ENCODE data around the gene SCN9A.

Gene SCN9A

GRCh38 chr2:166163775-166164174 lies 212.0 kb downstream of the SCN9A start:
- DNase-seq: no peak

DNA sequence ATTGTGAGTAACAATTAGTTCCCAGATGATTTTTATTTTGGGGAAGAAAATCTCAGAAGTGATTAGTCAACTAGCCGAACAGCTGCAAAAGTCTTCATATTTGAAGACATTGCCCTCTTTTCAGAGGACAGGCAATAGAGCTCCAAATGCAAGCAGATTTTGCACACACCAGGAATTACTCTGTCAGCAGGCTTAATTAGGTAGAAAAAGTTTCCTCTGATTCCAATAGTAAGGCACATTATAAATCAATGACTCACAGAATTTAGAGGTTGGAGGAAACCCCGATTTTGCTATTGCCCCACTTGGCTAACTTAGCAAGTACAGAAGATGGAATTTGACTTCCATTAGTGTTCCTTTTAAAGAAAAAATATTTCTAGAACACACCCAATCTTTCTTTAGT lies 217.2 kb downstream of the SCN9A start:
- DNase-seq: no peak

DNA sequence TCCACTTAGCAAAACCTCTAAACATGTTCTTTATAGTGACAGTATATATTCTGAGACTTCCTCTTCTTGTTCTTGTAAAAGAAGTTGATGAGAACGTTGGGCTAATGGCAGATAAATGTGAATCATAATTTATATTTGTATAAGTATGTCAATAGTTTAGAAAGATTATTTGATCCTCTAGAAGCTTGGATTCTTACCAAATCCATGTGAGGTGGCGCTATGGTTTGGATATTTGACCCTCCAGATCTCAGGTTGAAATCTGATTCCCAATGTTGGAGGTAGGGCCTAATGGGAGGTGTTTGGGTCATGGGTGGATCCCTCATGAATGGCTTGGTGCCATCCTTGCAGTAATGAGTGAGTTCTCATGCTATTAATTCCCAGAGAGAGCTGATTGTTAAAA lies 218.2 kb downstream of the SCN9A start:
- DNase-seq: no peak

DNA sequence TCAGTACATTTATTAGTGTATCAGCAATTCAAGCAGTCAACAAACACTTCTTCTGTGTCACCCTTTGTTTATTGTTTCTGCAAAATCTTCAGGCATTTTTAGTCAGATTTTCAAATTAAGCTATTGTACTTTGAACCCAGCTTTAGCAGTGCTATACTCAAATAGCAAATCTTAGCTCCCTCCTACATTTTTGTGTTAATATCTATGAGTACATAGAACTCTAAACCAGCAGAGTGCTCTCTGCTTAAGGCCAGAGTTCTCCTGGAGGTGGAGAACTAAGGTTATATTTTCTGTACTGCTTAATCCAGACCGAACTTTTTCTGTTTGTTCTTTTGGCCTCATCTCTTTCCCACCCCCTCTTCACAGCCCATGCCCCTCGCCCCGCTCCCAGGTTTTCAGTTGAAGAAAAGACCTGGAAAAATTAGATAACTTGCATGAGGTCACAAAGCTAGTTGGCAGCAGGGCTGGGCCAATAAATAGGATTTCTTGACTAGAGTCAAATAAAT lies 218.7 kb downstream of the SCN9A start:
- DNase-seq: no peak

DNA sequence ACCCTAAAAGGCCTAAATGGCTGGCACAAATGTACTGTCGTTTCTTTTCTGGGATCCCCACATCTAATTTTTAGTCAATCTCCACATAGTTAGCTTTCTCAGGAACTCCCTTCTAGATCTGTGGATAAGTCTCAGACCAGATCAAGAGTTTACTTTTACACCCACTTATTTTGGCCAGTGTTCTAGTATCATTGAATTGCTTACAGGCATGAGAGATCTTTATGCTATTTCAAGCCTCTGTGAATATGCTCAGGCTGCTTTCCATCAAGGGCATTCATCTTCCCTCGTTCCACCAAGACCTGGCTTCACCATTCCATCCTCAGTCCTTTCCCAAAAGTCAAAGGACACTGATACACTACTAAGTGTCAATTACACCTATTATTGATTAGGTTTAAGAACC lies 220.2 kb downstream of the SCN9A start:
- DNase-seq: no peak

DNA sequence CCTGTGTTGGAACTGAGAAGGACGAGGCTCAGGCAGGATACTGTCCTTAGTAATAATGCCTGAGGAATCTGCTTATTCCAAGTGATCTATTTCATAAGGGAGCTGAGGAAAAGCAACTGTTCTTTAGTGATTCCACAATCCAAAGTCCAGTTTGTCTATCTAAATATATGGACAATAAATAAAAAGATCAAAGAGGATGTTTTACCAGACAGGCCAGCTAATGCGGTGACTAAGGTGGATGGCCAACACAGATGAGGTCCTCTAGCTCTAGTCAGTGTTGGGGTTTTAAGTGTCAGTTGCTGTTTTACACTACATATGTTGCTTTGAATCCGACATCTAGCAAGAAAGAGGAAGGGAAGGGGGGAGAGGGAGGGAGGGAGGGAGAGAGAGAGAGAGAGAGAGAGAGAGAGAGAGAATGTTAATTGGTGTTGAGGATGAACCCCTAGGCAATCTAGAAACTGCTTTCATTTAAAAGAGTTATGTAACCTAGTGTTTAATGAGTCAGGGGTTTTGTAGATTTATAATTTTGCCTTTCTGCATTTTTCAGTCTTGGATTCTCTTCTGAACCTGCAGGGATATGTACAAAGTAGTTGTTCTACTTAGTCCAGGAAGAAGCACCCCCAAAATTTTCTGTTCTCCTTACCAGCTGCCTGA lies 220.9 kb downstream of the SCN9A start:
- DNase-seq: no peak

GRCh38 chr2:166152064-166152463 lies 223.7 kb downstream of the SCN9A start:
- DNase-seq: no peak

- DNase-seq: no peak
These were observed 227.0 kb downstream of the SCN9A start for GRCh38 chr2:166148500-166149400.

- DNase-seq: no peak
These were observed 227.9 kb downstream of the SCN9A start for GRCh38 chr2:166147883-166148282.

Measured in stimulated activated CD4-positive, alpha-beta T cell treated with anti-CD3 and anti-CD28 coated beads, Interleukin-4, amount 100 ng/mL, for 1 hour (primary cell).